IPS-18a (cell line): ENCODE data around the gene DEAF1.
"Not testable (repeated sequence)": the region's sequence is repeated elsewhere in the genome, so short reads cannot be mapped to it uniquely, and the experiment has no call there.

Source experiments
- H3K27ac ChIP-seq: one replicate; pipeline ENCODE4 v1.5.1; 2013; ENCODE audit warnings: low read length
- H3K27me3 ChIP-seq: one replicate; pipeline ENCODE4 v1.6.1; 2013; ENCODE audit warnings: mild to moderate bottlenecking, low read length; ENCODE audit not compliant: control insufficient read depth, insufficient read depth
- H3K36me3 ChIP-seq: one replicate; pipeline ENCODE4 v1.6.1; 2013; ENCODE audit warnings: low read depth, low read length; ENCODE audit not compliant: control insufficient read depth
- H3K4me1 ChIP-seq: one replicate; pipeline ENCODE4 v1.6.1; 2013; ENCODE audit warnings: low read depth, low read length; ENCODE audit not compliant: control insufficient read depth
- H3K4me3 ChIP-seq: one replicate; pipeline ENCODE4 v1.5.1; 2013; ENCODE audit warnings: low read length
- H3K9ac ChIP-seq: one replicate; pipeline ENCODE4 v1.6.1; 2013; ENCODE audit warnings: mild to moderate bottlenecking, low read length, moderate library complexity
- H3K9me3 ChIP-seq: one replicate; pipeline ENCODE4 v1.6.1; 2013; ENCODE audit warnings: low read depth, low read length; ENCODE audit not compliant: control insufficient read depth

Gene DEAF1

DNA sequence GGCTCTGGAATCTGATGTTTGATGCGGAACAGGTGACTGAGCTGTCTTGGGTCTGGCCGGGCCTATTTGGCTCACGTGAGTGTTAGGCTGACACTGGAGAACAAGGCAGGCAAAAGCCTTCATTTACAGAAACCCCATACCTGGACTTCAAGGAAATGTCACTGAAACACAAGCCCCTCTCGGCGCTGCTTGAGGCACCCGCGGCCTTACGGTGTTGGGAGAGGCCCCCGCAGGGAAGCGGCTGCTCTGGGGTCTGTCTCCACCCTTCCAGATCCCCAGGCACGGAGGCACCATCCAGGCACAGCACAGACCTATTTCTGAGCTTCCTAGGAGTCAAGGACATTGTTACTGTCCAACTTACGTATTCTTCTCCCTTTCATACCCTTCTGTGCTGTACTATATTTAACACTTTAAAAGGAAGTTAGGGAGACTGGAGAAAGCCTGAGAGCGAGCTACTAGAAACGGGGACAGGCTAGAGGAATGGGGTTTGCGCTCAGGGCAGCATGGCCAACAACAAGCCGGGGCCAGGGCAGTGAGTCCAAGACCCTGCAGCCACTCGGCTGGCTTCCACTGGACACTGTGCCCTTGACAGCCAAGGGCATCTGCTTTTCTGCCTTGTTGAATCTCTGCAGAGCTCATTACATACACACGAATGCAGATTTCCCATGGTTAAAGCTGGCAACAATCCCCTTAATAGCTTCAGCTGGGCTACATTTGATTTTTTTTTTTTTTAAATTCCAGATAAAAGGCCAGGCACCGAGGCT lies 34.2 kb downstream of the DEAF1 start:
- H3K27ac ChIP-seq, result no peak overlapping the region
- H3K4me3 ChIP-seq, result no peak overlapping the region
- H3K9me3 ChIP-seq, result no peaks in the 10 kb centered on the region
- no peaks in the 10 kb centered on the region for H3K27me3 ChIP-seq
- peaks cover 3% of the 10 kb centered on the region for H3K36me3 ChIP-seq
- H3K4me1 ChIP-seq, result no peaks in the 10 kb centered on the region
- H3K9ac ChIP-seq, result no peak overlapping the region

DNA sequence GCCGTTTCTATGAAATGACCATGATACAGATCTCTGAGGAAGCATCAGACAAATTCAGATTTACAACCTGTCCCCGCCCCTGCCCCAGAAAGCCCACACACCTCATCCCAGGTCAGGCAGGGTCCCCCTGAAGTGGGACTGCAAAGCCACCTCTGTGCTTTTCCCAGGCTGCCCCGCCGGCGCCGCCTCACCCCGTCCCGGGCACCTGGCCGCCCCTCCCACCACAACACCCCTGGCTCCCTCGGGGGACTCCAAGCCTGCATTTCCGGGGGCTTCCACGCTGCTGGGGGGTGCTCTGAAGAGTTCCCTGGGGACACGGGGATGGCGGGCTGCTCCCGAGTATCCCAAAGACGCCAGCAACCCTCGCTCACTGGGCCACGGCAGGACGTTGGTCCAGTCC lies 34.7 kb downstream of the DEAF1 start:
- H3K27me3 ChIP-seq, result no peaks in the 10 kb centered on the region
- no peaks in the 10 kb centered on the region for H3K4me1 ChIP-seq
- peaks cover 3% of the 10 kb centered on the region for H3K36me3 ChIP-seq
- H3K27ac ChIP-seq, result no peak overlapping the region
- no peak overlapping the region for H3K9ac ChIP-seq
- no peaks in the 10 kb centered on the region for H3K9me3 ChIP-seq
- no peak overlapping the region for H3K4me3 ChIP-seq

DNA sequence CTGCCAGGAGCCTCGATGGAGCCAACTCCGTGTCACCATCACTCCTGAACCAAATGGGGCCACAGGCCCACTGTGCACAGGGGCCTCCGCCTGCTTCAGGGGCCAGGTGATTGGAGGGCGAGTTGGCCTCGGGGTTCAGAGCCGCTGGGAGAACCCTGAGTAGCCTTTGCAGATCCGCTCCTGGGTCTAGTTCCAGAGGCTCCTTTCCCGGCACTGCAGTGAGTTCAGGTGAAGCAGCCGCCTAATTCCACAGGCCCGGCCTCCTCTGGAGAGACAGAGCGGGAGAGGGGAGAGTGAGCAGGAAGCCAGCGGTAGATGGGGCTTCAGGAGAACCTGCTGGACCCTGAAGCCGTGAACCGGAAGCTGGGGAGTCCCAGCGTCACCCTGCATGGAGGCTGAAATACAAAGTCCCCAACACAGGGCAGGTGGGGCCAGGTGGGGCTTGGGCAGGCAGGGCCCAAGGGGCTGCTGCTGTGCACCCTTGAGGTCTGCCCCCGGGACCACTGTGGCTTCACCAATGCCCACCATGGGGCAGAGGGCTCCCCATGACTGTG lies 35.4 kb downstream of the DEAF1 start:
- Histone ChIP-seq H3K9ac (no peak overlapping the region), H3K4me3 (no peak overlapping the region), H3K9me3 (no peaks in the 10 kb centered on the region), H3K27me3 (no peaks in the 10 kb centered on the region), H3K4me1 (no peaks in the 10 kb centered on the region), H3K27ac (no peak overlapping the region), H3K36me3 (peaks cover 3% of the 10 kb centered on the region)

- H3K36me3 ChIP-seq, result peaks cover 9% of the 10 kb centered on the region
- no peak overlapping the region for H3K27ac ChIP-seq
- H3K27me3 ChIP-seq, result no peaks in the 10 kb centered on the region
- H3K4me3 ChIP-seq, result no peak overlapping the region
- no peaks in the 10 kb centered on the region for H3K9me3 ChIP-seq
- H3K9ac ChIP-seq, result no peak overlapping the region
- no peaks in the 10 kb centered on the region for H3K4me1 ChIP-seq
These were observed 37.3 kb downstream of the DEAF1 start for GRCh38 chr11:657691-658126.

- Histone ChIP-seq H3K4me3 (no peak overlapping the region), H3K9ac (no peak overlapping the region), H3K27ac (no peak overlapping the region), H3K27me3 (no peaks in the 10 kb centered on the region), H3K4me1 (no peaks in the 10 kb centered on the region), H3K36me3 (peaks cover 9% of the 10 kb centered on the region), H3K9me3 (no peaks in the 10 kb centered on the region)
These were observed 38.2 kb downstream of the DEAF1 start for GRCh38 chr11:656866-657265.

DNA sequence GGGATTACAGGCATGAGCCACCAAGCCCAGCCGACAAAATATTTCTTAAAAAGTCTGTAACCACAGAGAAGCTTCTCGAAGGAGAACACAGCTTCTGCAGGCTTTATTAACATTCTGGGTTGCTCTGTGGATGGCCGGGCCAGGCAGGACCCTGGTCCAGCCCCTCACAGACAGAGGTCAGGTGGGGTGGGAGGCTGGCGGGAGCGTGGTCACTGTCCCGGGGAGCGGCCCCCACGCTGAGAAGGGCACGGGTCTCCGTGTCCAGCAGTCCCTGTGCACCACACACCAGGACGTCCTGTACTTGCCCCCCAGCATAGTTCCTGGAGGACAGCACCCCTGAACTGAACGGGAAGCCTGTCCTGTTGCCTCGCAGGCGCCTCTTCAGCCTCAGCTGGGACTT lies 38.6 kb downstream of the DEAF1 start:
- no peaks in the 10 kb centered on the region for H3K27me3 ChIP-seq
- no peaks in the 10 kb centered on the region for H3K4me1 ChIP-seq
- no peak overlapping the region for H3K27ac ChIP-seq
- H3K36me3 ChIP-seq, result peaks cover 9% of the 10 kb centered on the region
- no peaks in the 10 kb centered on the region for H3K9me3 ChIP-seq
- H3K9ac ChIP-seq, result no peak overlapping the region
- H3K4me3 ChIP-seq, result no peak overlapping the region

GRCh38 chr11:655036-655726 lies 39.8 kb downstream of the DEAF1 start:
- no peak overlapping the region for H3K9ac ChIP-seq
- no peaks in the 10 kb centered on the region for H3K27me3 ChIP-seq
- no peak overlapping the region for H3K27ac ChIP-seq
- no peaks in the 10 kb centered on the region for H3K9me3 ChIP-seq
- no peak overlapping the region for H3K4me3 ChIP-seq
- H3K4me1 ChIP-seq, result no peaks in the 10 kb centered on the region
- H3K36me3 ChIP-seq, result peaks cover 13% of the 10 kb centered on the region

- H3K27ac ChIP-seq, result not testable (repeated sequence)
- H3K36me3 ChIP-seq, result peaks cover 13% of the 10 kb centered on the region
These were observed 40.6 kb downstream of the DEAF1 start for GRCh38 chr11:654444-654843.

GRCh38 chr11:653837-654236 lies 41.2 kb downstream of the DEAF1 start:
- Histone ChIP-seq H3K9me3 (no peaks in the 10 kb centered on the region), H3K9ac (no peak overlapping the region), H3K27ac (no peak overlapping the region), H3K36me3 (peaks cover 13% of the 10 kb centered on the region), H3K4me3 (no peak overlapping the region), H3K4me1 (no peaks in the 10 kb centered on the region), H3K27me3 (no peaks in the 10 kb centered on the region)

More at GRCh38 chr11:654444-654843, 40.6 kb downstream of the DEAF1 start:
- not testable (repeated sequence) for H3K4me3 ChIP-seq, H3K4me1 ChIP-seq, H3K27me3 ChIP-seq, H3K9me3 ChIP-seq, H3K9ac ChIP-seq

DNA sequence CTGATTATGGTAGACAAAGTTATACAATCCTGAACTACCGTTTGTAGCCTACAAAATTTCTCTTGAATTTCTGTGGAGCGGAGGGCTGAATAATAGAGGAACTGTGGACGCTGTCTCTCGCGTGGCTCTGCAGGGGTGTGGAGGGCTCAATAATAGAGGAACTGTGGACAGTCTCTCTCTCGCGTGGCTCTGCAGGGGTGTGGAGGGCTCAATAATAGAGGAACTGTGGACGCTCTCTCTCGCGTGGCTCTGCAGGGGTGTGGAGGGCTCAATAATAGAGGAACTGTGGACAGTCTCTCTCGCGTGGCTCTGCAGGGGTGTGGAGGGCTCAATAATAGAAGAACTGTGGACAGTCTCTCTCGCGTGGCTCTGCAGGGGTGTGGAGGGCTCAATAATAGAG lies 41.9 kb downstream of the DEAF1 start:
- H3K27ac ChIP-seq, H3K9me3 ChIP-seq, H3K4me1 ChIP-seq, H3K4me3 ChIP-seq, H3K27me3 ChIP-seq, H3K9ac ChIP-seq: not testable (repeated sequence)
- peaks cover 13% of the 10 kb centered on the region for H3K36me3 ChIP-seq

GRCh38 chr11:650482-650881 lies 44.5 kb downstream of the DEAF1 start:
- Histone ChIP-seq H3K36me3 (peaks cover 10% of the 10 kb centered on the region), H3K27ac (no peak overlapping the region)

More at GRCh38 chr11:650482-650881, 44.5 kb downstream of the DEAF1 start:
- H3K9ac ChIP-seq, result no peak overlapping the region
- H3K4me1 ChIP-seq, result no peaks in the 10 kb centered on the region
- H3K27me3 ChIP-seq, result no peaks in the 10 kb centered on the region
- no peaks in the 10 kb centered on the region for H3K9me3 ChIP-seq
- no peak overlapping the region for H3K4me3 ChIP-seq
